ENCODE measurements around the gene DPP3.
A peak's percentile ranks its signal among the peaks of the same experiment; 100 is the strongest.
"Not testable (repeated sequence)": the region's sequence is repeated elsewhere in the genome, so short reads cannot be mapped to it uniquely, and the experiment has no call there.

The DPP3 gene

DNA sequence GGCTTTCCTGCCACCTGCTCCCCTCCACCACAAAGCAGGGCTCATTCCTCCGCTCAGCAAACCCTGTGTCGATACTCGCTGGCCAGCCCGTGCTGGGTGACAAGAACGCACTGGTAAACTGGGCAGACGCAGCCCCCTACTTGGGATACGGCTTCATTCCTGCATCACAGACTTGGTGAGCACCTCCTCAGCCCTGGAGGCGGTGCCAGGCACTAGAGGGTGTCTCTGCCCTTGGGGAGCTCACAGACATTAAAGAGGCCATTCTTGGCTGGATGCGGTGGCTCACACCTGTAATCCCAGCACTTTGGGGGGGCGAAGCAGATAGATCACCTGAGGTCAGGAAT, 59.6 kb downstream of the DPP3 start:
- DNase-seq = no peak

DNA sequence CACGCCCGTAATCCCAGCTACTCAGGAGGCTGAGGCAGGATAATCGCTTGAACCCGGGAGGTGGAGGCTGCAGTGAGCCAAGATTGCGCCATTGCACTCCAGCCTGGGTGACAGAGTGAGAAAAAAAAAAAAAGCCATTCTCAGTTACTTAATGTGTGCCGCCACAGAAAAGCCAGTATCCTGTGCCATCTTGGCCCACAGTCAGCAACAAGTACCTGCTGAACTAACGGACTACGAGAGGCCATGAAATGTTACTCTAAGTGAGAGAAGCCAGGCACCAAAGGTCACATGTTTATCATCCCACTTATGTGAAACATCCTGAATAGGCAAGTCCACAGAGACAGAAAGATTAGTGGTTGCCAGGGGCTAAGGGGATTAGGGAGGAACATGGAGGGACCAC, 60.4 kb downstream of the DPP3 start:
- DNase-seq = not testable (repeated sequence)

DNA sequence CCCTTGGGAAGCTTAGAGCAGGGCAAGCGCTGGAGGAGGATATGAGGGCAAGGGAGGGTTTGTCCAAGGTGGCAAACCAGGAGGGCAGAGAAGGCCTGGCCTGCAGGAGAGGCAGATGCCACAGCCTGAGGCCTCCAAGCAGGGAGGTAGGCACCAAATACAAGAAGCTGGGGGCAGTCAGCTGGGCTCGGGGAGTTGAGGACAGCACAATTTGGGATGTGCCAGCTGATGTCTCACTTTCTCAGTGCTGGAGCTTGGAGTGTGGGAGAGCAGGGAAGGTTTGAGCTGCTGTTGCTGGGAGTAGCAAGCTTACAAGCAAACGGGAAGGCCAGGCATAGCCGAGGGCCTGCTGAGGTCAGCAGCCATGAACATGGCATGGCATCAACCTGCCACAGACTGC, 61.7 kb downstream of the DPP3 start:
- no peak for DNase-seq

DNA sequence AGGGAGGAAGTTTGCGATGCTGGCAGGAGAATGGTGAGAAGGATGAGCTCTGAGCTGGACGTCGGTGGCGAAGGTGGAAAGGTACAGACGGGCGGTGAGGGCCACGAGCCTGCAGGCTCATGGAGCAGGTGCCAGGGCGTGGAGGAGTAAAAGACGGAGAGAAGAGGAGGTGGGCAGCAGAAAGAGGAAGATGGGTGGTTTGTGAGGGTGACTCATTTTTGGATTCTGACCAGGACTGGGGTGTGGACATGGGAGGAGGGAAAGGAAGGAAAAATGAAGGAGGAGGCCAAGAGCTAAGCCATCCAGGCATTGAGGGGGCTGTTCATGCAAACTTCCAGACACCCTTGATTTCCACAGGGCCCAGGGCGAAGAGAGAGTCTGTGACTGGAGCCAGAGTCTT, 62.1 kb downstream of the DPP3 start:
- DNase-seq = no peak

DNA sequence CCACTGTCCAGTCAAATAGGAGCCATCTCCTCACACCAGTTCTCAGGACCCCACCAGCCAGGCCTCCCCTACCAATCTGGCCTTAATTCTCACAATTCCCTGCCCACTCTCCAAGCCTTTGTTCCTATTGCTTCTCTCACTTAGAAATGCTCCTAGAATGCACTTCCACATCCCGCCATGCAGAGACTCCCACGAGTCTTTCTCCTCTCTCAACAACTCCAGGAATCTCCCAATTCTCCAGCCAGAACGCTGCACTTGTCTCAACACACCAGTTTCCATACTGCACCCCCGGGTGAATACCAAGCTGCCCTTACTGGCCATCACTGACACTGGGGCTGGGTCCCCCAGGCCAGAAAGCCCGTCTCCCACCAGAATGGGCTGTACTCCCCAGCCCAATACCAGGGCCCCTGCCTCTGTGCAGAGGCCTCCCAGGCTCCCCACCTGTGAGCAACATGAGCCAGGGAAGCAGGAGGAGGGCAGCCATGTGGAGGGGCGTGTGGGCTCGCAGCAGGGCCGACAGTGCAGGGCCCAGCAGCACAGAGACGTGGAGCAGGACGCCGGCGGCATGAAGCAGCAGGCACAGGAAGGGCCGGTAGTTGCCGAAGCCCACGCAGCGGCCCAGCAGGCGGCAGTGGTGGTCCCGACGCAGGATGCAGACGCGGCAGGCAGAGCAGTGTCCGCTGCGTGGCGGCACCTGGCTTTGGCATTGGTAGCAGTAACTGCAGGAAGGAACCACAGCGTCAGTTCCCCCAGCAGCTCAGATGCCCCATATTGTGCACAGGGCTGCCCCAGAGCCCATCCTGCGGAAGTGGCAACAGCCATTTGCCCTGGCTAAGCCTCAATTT, 63.3 kb downstream of the DPP3 start:
- no peak for DNase-seq

DNA sequence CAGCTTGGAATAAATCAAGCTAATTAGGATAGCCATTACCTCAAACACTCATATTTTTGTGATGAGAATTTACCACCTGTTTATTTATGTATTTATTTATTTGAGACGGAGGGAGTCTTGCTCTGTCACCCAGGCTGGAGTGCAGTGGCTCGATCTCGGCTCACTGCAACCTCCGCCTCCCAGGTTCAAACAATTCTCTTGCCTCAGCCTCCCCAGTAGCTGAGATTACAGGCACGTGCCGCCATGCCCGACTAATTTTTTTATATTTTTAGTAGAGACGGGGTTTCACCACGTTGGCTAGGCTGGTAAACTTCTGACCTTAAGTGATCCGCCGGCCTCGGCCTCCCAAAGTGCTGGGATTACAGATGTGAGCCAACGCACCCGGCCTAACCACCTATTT, 64.7 kb downstream of the DPP3 start:
- DNase-seq = not testable (repeated sequence)

DNA sequence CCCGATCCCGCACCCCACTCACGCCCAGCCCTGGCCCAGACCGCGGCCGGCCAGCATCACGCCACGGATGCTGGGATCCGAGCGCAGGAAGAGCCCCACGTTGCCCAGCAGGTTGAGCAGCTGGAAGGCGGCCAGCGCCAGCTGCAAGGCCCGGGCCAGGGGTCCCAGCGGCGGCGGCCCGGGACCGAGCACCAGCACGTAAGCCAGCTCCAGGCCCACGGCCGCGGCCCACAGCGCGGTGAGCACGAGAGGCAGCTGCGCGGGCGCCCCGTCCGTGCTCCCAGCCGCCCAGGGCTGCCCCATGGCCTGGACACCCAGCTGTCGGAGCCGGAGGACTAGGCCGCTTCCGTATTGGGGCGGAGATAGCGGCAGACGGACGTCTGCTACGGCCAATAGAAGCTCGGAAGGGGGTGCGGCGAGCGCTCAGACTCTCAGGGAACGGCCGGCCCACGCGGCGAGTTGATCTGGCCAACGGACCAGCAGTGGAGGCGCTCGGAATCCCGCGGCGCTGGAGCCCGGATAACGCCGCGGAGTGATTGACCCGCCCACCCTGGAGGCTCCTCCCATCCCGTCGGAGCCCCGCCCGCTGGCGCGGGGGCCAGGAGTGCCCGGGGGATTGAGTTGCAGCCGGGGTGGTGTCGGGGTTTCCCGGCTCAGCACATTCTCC, 65.6 kb downstream of the DPP3 start, which contains the start of gene ZDHHC24:
Gene ZDHHC24, minus strand, starts transcription at position 348 of the 667 bp plus-strand sequence. Its CDS starts 45 bp downstream, at position 303.
- DNase-seq = peak; percentile 95

DNA sequence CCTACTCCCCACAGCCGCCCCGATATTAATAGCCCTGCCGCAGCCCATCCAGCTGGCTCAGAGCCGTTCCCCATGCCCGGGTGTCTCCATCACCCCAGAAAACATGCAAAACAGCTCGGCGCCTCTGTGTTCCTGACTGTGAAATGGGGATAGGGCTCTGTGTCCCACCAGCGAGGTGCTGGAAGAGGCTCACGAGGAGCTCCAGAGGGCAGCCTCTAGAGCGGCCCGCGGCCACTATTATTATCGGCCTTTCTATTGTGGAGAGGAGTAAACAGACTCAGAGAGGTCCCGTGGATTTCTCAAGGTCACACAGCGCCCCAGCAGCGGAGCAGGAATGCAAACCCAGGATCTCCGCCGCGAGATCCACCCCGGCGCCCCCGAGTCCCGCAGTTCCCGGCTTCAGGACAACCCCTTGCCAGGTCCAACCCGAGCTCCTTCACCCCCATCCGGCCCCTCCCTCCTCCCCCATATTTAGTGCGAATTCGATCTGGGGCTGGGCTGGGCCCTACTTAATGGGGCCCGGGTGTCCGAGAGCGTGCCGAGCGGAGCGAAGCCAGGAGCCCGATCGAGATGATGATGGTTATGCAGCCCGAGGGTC, 66.2 kb downstream of the DPP3 start, which contains the start of gene ACTN3:
Gene ACTN3, plus strand, starts transcription at position 536 of the 598 bp plus-strand sequence. Its CDS starts 35 bp downstream, at position 571.
- DNase-seq = no peak

DNA sequence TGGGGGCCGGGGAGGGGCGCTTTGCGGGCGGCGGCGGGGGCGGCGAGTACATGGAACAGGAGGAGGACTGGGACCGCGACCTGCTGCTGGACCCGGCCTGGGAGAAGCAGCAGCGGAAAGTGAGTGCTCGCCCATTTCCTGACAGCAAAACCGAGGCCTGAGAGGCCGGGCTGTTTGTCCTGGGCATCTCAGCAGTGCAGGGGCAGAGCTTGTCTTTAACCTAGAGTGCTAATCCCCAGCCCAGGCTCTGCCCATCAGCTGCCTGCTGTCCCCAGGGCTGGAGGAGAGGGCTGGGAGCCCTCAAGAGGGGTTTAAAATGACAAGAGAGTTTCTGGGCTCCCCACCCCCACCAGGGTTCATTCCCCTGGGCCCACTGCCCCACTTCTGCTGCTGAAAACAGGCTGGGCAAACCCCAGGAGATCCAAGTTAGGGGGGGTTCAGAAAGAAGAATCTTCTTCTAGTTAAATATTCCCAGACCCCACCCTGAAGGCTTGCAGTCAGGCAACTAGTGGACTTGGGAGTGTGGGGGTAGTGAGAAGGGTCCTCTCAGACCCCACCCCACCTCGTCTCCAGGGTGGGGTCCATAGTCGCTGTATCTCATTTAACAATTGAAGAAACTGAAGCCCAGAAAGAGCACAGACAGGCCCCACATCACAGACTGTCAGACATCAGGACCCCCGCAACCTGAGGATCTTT, 66.9 kb downstream of the DPP3 start:
- DNase-seq = no peak

DNA sequence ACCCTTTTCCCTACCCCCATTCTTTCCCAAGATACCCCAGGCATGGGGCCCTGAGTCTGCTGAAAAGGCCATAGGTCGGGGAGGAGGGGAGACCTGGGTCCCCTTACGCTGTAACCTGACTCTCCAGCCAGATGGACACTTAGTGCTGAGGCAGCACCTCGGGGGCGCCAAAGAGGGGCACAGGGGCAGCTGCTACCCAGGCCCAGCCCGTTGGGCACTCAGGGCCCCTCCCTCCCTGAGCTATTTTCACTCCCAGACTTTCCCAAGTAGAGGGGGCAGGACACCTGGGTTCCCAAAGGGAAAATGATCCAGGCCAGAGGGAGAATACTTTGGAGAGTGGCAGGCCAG, 67.4 kb downstream of the DPP3 start:
- no peak for DNase-seq

DNA sequence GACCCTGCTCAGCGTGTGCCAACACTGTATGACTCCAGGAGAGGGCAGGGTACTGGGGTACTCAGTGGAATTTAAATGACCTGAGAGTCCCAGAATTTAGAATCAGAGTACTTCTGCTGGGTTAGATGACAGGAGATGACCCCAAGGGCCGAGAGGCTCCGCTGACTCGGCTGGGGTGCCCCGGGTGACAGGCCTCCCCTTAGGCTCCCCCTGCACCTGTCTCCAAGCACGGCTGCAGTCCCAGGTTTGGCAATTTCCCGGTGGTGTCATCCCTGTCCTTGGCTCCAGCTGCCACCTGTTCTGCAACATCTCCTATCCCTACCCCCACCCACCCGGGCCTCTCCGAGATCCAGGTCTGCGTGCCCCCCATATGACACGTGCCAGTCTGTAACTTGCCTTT, 67.8 kb downstream of the DPP3 start:
- DNase-seq = no peak

DNA sequence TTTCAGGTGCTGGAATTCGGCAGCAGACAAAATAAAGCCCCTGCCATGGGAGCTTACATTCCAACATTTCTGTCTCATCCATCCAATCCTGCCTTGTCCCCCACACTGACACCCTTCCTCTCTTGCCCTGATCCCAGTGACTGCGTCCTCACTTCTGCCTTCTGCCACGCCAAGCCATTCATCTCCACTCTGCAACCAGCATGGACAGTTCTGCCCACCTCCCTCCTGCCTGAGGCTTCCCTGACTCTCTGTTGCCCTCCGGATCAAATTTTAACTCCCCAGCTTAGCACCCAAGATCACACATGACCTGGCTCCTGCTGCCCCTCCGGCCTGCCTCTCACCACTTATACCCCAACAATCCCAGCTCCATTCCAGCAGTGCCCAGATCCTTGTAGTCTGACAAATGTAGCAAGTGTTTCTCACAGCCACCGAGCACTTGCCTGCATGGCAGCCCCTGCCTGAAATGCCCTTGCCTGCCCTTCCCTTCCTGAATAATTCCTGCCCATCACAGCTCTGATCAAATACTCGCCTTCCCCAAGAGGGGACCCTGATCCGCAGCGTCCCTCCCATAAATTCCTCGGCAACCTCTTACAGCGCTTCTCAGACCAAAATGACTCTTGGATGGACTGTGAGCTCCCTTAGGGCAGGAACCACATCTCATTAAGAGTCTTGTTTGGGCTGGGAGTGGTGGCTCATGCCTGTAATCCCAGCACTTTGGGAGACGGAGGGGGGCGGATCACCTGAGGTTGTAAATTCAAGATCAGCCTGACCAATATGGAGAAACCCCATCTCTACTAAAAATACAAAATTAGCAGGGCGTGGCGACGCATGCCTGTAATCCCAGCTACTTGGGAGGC, 68.8 kb downstream of the DPP3 start:
- no peak for DNase-seq

DNA sequence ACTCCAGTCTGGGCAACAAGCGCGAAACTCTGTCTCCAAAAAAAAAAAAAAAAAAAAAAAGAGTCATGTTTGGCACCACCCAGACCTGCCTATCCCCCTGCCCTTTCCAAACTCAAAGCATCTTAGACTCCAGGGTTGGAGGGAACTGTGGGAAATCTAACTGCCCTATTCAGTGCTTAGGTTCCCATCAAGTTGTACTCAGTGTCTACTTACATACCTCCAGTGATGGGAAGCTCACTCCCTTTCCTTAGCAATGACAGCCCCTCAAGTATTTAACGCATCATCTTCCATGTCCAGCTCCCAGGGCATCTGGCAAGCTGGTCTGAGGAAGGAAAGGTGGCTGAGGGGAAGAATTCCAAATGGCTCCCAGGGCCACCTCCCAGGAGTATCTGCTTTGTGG, 69.5 kb downstream of the DPP3 start:
- DNase-seq = no peak

DNA sequence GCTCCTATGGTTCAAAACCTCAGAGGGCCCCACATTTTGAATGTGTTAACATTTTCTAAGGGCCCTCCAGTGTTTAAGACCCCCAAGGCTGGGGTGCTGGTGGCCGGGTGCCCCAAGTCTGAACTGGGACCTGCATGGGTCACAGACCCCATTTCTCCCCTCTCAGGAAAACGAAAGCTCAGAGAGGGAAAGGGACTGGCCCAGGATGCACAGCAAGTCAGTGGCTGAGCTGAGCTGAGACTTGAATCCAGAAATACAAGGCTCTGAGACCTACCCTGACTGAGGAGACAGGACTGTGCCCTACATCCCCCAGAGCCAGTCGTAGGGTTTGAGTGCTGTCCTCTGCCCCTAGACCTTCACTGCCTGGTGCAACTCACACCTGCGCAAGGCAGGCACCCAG, 70.7 kb downstream of the DPP3 start:
- DNase-seq = no peak

DNA sequence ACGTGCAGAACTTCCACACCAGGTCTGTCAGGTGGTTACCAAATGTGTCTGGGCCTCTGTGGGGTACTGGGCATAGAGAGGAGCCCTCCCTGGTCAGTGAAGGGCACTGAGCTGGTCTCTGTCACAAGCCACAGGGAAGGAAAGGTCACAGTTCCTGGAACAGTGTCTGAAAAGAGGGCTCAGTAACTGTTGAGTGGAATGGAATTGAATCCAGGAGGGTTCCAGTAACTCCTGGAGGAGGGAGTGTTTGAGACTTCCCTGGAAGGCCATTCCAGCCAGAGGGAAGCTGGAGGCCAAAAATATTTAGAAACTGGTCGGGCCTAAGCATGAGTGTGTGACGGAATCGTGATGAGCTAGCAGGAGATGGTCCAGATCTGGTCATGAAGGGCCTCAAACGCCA, 74.4 kb downstream of the DPP3 start:
- no peak for DNase-seq

DNA sequence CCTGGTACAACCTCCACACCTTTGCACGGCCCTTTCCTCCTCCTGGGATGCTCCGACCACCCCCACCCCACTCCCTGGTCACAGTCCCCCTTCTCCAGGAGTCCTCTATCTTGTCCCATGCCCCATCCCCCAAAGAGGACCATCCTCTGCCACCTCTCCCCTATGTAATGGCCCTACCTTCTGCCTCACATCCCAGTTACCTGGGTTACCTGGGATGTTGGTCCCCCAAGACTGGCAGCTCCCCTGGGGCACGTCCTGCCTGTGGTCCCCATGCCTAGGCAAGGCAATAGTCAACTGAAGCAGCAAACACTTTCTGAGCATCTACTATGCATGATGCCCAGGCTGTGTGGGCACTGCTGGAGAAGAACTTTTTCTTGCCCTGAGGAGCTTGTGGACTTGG, 75.2 kb downstream of the DPP3 start:
- DNase-seq = no peak

DNA sequence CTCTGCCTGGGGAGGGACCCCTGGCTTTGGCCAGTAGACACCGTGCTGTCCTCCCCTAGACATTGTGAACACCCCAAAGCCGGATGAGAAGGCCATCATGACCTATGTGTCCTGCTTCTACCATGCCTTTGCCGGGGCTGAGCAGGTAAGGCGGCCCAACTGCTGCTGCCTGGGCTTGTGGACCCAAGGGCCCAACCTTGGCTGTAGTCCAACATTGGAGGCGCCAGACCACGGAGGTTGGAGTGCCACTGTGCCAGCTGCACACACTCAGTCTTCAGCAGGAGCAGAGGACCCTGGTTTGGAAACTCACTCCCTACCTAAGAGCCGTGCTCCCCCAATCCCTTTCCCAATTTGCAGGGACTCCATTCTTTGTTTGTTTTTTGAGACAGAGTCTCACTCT, 75.9 kb downstream of the DPP3 start:
- DNase-seq = no peak

DNA sequence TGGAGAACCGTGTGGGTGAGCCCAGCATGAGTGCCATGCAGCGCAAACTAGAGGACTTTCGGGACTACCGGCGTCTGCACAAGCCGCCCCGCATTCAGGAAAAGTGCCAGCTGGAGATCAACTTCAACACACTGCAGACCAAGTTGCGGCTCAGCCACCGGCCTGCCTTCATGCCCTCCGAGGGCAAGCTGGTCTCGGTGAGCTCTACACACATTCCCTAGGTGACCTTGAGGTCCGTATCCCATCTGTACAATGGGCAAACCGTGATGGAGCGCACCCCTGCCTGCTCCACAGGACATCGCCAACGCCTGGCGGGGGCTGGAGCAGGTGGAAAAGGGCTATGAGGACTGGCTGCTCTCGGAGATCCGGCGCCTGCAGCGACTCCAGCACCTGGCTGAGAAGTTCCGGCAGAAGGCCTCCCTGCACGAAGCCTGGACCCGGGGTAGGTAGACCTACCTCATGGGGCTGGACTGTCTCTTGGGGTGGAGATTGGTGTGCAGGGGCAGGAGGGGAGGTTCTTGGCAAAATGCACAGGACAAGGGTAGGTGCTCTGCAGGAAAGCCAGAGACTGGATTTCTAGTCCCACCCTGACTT, 77.6 kb downstream of the DPP3 start:
- no peak for DNase-seq
